ENCODE data around the gene ANKIB1. TPM values are rescaled to one million over a fixed set of nuclear protein-coding genes. Genes with fewer than 3 reads are reported as not detected.
"Not testable (repeated sequence)": the region's sequence is repeated elsewhere in the genome, so short reads cannot be mapped to it uniquely, and the experiment has no call there.

ANKIB1 gene
- total and polyA plus RNA-seq, 4 donors, result 42.2 to 81.6 (median 67.4) TPM

- H3K27me3 ChIP-seq (ENCODE audit: control insufficient read depth, insufficient read depth, low read length), result peaks cover 4% of the 10 kb centered on the region
- H3K27ac ChIP-seq (ENCODE audit: low read depth, low read length), result no peak overlapping the region
- no peak for DNase-seq (ENCODE audit: low read depth in 4 of 6, low spot score in 6 of 6)
- H3K4me3 ChIP-seq (ENCODE audit: low read depth, low read length), result no peak overlapping the region
- 89% methylated on average over 1 of the region's 1 CpG for WGBS (ENCODE audit: insufficient coverage)
- no peaks in the 10 kb centered on the region for H3K9me3 ChIP-seq (ENCODE audit: control insufficient read depth, insufficient read depth, low read length)
- no peaks in the 10 kb centered on the region for H3K4me1 ChIP-seq (ENCODE audit: control insufficient read depth, insufficient read depth, low read length)
- no peaks in the 10 kb centered on the region for H3K36me3 ChIP-seq (ENCODE audit: control insufficient read depth, insufficient read depth, low read length)
These were observed 163.6 kb downstream of the ANKIB1 start for GRCh38 chr7:92409357-92409756.

DNA sequence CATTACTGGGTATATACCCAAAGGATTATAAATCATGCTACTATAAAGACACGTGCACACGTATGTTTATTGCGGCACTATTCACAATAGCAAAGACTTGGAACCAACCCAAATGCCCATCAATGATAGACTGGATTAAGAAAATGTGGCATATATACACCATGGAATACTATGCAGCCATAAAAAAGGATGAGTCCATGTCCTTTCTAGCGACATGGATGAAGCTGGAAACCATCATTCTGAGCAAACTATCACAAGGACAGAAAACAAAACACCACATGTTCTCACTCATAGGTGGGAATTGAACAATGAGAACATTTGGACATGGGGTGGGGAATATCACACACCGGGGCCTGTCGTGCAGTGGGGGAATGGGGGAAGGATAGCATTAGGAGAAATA lies 164.4 kb downstream of the ANKIB1 start:
- not testable (repeated sequence) for H3K27ac ChIP-seq (ENCODE audit: low read depth, low read length); DNase-seq (ENCODE audit: low read depth in 4 of 6, low spot score in 6 of 6); H3K4me1 ChIP-seq (ENCODE audit: control insufficient read depth, insufficient read depth, low read length); H3K4me3 ChIP-seq (ENCODE audit: low read depth, low read length); H3K27me3 ChIP-seq (ENCODE audit: control insufficient read depth, insufficient read depth, low read length); H3K9me3 ChIP-seq (ENCODE audit: control insufficient read depth, insufficient read depth, low read length); H3K36me3 ChIP-seq (ENCODE audit: control insufficient read depth, insufficient read depth, low read length)
- WGBS (ENCODE audit: insufficient coverage), result no CpG with 5 or more reads among the region's 6 CpGs

GRCh38 chr7:92412745-92413144 lies 167.0 kb downstream of the ANKIB1 start:
- whole genome bisulfite sequencing (ENCODE audit: insufficient coverage), result 100% methylated on average over 1 of the region's 11 CpGs
- Histone ChIP-seq H3K27me3 (ENCODE audit: control insufficient read depth, insufficient read depth, low read length) (peaks cover 4% of the 10 kb centered on the region), H3K4me1 (ENCODE audit: control insufficient read depth, insufficient read depth, low read length) (no peaks in the 10 kb centered on the region), H3K27ac (ENCODE audit: low read depth, low read length) (no peak overlapping the region), H3K9me3 (ENCODE audit: control insufficient read depth, insufficient read depth, low read length) (no peaks in the 10 kb centered on the region), H3K36me3 (ENCODE audit: control insufficient read depth, insufficient read depth, low read length) (no peaks in the 10 kb centered on the region), H3K4me3 (ENCODE audit: low read depth, low read length) (no peak overlapping the region)
- no peak for DNase-seq (ENCODE audit: low read depth in 4 of 6, low spot score in 6 of 6)

GRCh38 chr7:92413550-92413949 lies 167.8 kb downstream of the ANKIB1 start:
- DNase-seq (ENCODE audit: low read depth in 4 of 6, low spot score in 6 of 6), result no peak
- Histone ChIP-seq H3K27me3 (ENCODE audit: control insufficient read depth, insufficient read depth, low read length) (peaks cover 4% of the 10 kb centered on the region), H3K27ac (ENCODE audit: low read depth, low read length) (no peak overlapping the region), H3K4me1 (ENCODE audit: control insufficient read depth, insufficient read depth, low read length) (no peaks in the 10 kb centered on the region), H3K9me3 (ENCODE audit: control insufficient read depth, insufficient read depth, low read length) (no peaks in the 10 kb centered on the region), H3K4me3 (ENCODE audit: low read depth, low read length) (no peak overlapping the region), H3K36me3 (ENCODE audit: control insufficient read depth, insufficient read depth, low read length) (no peaks in the 10 kb centered on the region)
- 66% methylated on average over 3 of the region's 5 CpGs for WGBS (ENCODE audit: insufficient coverage)

GRCh38 chr7:92415225-92415624 lies 169.5 kb downstream of the ANKIB1 start:
- DNase-seq (ENCODE audit: low read depth in 4 of 6, low spot score in 6 of 6), result no peak
- no peak overlapping the region for H3K4me3 ChIP-seq (ENCODE audit: low read depth, low read length)
- H3K27me3 ChIP-seq (ENCODE audit: control insufficient read depth, insufficient read depth, low read length), result peaks cover 4% of the 10 kb centered on the region
- H3K4me1 ChIP-seq (ENCODE audit: control insufficient read depth, insufficient read depth, low read length), result no peaks in the 10 kb centered on the region
- H3K36me3 ChIP-seq (ENCODE audit: control insufficient read depth, insufficient read depth, low read length), result no peaks in the 10 kb centered on the region
- WGBS (ENCODE audit: insufficient coverage), result 96% methylated on average over 3 of the region's 5 CpGs
- no peak overlapping the region for H3K27ac ChIP-seq (ENCODE audit: low read depth, low read length)
- no peaks in the 10 kb centered on the region for H3K9me3 ChIP-seq (ENCODE audit: control insufficient read depth, insufficient read depth, low read length)

DNA sequence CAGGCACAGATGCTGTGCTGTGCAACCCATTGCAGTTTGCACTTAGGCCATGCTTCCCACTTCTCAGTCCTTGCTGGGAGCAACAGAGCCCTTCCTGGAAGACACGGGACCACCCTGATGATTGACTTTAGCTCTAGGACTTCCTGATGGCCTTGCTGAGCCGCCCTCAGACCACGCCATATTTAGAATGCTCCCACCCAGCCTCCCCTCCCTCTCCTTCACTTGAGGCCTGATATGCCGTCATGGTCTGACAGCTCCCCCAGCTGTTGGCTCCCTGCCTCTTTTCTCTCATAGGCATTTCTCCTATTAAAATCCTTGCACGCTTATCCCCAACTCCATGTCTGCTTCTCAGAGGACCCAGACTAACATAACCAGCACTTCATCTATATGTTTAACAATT lies 172.1 kb downstream of the ANKIB1 start:
- peaks cover 2% of the 10 kb centered on the region for H3K27me3 ChIP-seq (ENCODE audit: control insufficient read depth, insufficient read depth, low read length)
- no peak for DNase-seq (ENCODE audit: low read depth in 4 of 6, low spot score in 6 of 6)
- no peaks in the 10 kb centered on the region for H3K4me1 ChIP-seq (ENCODE audit: control insufficient read depth, insufficient read depth, low read length)
- no peaks in the 10 kb centered on the region for H3K9me3 ChIP-seq (ENCODE audit: control insufficient read depth, insufficient read depth, low read length)
- H3K27ac ChIP-seq (ENCODE audit: low read depth, low read length), result no peak overlapping the region
- no peak overlapping the region for H3K4me3 ChIP-seq (ENCODE audit: low read depth, low read length)
- WGBS (ENCODE audit: insufficient coverage), result 76% methylated on average over 5 of the region's 5 CpGs
- no peaks in the 10 kb centered on the region for H3K36me3 ChIP-seq (ENCODE audit: control insufficient read depth, insufficient read depth, low read length)

DNA sequence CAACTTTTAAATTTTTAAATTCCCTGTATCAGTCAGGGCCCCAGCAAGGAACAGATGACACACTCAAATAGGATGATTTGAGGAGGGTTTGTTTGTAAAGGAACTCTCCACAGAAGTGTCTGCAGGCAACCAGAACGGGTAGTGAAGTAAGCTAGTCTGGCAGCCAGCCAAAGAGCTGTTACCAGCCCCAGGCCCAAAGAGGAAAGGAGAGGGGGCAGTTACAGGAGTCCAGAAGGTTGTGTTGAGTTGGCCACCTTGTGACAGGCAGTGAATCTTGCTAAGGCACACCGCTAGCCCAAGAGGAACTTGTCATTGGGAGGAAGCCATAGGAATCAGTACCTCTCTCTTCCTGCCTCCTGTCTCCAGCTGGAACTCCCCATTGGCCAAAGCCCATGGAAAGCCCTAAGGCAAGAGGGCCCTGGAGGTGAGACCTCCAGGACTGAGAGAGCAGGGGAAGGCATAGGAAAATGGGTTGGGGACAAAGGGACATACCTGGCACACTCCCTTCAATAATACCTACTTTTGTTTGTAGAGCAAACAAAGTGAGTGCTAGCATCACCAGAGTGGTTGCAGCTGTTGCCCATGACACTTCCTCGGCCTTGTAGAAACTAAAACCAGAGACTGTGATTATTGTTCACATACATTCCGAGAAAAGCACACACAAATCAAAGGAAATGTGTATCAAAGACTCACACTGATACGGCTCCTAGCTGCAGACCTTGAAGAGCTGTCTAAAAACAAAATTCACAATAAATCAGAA lies 176.1 kb downstream of the ANKIB1 start:
- Histone ChIP-seq H3K27ac (ENCODE audit: low read depth, low read length) (no peak overlapping the region), H3K9me3 (ENCODE audit: control insufficient read depth, insufficient read depth, low read length) (no peaks in the 10 kb centered on the region), H3K27me3 (ENCODE audit: control insufficient read depth, insufficient read depth, low read length) (peaks cover 7% of the 10 kb centered on the region), H3K4me1 (ENCODE audit: control insufficient read depth, insufficient read depth, low read length) (peaks cover 15% of the 10 kb centered on the region), H3K36me3 (ENCODE audit: control insufficient read depth, insufficient read depth, low read length) (no peaks in the 10 kb centered on the region), H3K4me3 (ENCODE audit: low read depth, low read length) (no peak overlapping the region)
- peak in 1 of 6 donors; percentile 11 for DNase-seq (ENCODE audit: low read depth in 4 of 6, low spot score in 6 of 6)
- WGBS (ENCODE audit: insufficient coverage), result 59% methylated on average over 3 of the region's 5 CpGs

DNA sequence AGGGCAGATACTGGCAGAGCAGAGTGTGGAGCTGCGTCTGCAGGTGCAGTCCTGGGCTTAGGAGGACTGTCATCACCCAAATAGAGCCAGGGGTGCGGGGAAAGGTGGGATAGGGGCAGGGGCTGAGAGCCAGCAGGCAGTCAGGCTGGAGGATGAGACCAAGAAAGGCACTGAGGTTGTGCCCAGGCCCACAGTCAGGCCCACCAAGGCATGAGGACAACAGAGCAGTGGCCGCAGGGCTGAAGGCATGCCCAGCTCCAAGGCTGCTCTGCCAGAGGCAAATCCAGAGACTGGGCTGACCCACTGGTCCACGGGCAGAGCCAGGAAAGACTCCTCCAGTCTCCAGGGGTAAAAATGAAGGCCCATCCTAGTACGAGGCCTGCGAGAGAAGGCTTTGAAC lies 177.2 kb downstream of the ANKIB1 start:
- H3K27ac ChIP-seq (ENCODE audit: low read depth, low read length), result no peak overlapping the region
- 94% methylated on average over 5 of the region's 6 CpGs for WGBS (ENCODE audit: insufficient coverage)
- H3K4me3 ChIP-seq (ENCODE audit: low read depth, low read length), result no peak overlapping the region
- peaks cover 7% of the 10 kb centered on the region for H3K27me3 ChIP-seq (ENCODE audit: control insufficient read depth, insufficient read depth, low read length)
- no peaks in the 10 kb centered on the region for H3K9me3 ChIP-seq (ENCODE audit: control insufficient read depth, insufficient read depth, low read length)
- H3K36me3 ChIP-seq (ENCODE audit: control insufficient read depth, insufficient read depth, low read length), result no peaks in the 10 kb centered on the region
- DNase-seq (ENCODE audit: low read depth in 4 of 6, low spot score in 6 of 6), result no peak
- H3K4me1 ChIP-seq (ENCODE audit: control insufficient read depth, insufficient read depth, low read length), result peaks cover 15% of the 10 kb centered on the region

DNA sequence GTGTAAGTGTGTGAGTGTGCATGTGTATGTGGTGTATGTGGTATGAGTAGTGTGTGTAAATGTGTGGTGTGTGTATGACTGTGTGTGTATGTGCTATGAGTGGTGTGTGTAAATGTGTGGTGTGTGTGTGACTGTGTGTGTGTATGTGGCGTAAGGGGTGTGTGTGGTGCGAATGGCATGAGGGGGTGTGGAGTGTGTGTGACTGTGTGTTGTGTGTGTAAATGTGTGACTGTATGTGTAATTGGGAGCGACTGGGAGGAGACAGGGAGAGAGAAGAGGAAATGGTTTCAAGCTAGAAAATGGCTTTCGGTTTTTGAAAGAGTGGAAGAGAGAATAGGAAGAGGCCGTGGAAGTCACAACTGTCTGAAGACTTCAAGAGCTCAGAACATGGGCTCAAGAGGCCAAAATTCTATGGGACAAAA lies 177.9 kb downstream of the ANKIB1 start:
- H3K4me1 ChIP-seq (ENCODE audit: control insufficient read depth, insufficient read depth, low read length), result peaks cover 15% of the 10 kb centered on the region
- DNase-seq (ENCODE audit: low read depth in 4 of 6, low spot score in 6 of 6), result no peak
- no peak overlapping the region for H3K4me3 ChIP-seq (ENCODE audit: low read depth, low read length)
- H3K27me3 ChIP-seq (ENCODE audit: control insufficient read depth, insufficient read depth, low read length), result peaks cover 7% of the 10 kb centered on the region
- H3K36me3 ChIP-seq (ENCODE audit: control insufficient read depth, insufficient read depth, low read length), result no peaks in the 10 kb centered on the region
- no peak overlapping the region for H3K27ac ChIP-seq (ENCODE audit: low read depth, low read length)
- no peaks in the 10 kb centered on the region for H3K9me3 ChIP-seq (ENCODE audit: control insufficient read depth, insufficient read depth, low read length)
- WGBS (ENCODE audit: insufficient coverage), result 89% methylated on average over 5 of the region's 5 CpGs

DNA sequence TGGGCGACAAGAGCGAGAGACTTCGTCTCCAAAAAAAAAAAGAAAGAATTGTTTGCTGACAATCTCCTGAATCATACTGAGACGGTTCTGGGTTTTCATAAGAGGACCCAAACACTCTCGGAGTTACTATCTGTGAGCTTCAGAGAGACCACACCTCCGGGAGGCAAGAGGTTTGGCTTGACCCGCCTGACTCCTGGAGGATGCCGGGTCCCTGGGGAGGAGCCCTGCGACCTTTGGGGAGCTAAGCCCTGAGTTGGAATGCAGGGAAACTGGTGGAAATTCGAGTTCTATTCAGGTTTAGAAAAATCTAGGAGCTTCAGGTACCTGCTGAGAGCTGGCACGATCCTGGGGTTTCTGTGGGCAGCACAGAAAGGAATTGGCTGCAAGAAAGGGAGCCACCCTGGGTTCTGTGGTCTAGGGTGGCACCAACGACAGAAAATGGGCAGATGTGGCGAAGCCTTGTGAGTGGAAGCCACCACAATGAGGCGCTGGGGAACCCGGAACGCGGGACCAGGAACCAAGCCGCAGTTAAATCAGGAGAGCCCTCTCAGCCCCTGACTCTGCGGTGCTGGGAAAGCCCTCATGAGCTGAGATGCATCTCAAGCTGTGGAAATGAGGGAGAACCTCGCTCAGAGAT lies 179.7 kb downstream of the ANKIB1 start:
- peaks cover 15% of the 10 kb centered on the region for H3K4me1 ChIP-seq (ENCODE audit: control insufficient read depth, insufficient read depth, low read length)
- WGBS (ENCODE audit: insufficient coverage), result 51% methylated on average over 18 of the region's 20 CpGs
- no peak overlapping the region for H3K4me3 ChIP-seq (ENCODE audit: low read depth, low read length)
- H3K9me3 ChIP-seq (ENCODE audit: control insufficient read depth, insufficient read depth, low read length), result no peaks in the 10 kb centered on the region
- peaks cover 7% of the 10 kb centered on the region for H3K27me3 ChIP-seq (ENCODE audit: control insufficient read depth, insufficient read depth, low read length)
- no peak for DNase-seq (ENCODE audit: low read depth in 4 of 6, low spot score in 6 of 6)
- H3K36me3 ChIP-seq (ENCODE audit: control insufficient read depth, insufficient read depth, low read length), result no peaks in the 10 kb centered on the region
- H3K27ac ChIP-seq (ENCODE audit: low read depth, low read length), result no peak overlapping the region

Measured in spinal cord (tissue), 10 donors.